PC-3 (cell line): ENCODE data around the gene RNF125. TPM values are rescaled to one million over a fixed set of nuclear protein-coding genes. Genes with fewer than 3 reads are reported as not detected.
"Not testable (repeated sequence)": the region's sequence is repeated elsewhere in the genome, so short reads cannot be mapped to it uniquely, and the experiment has no call there.

Experiments
- ATAC-seq: fragments of 200-7000 bp; cut with Tn5 transposase; 2 replicates; pipeline ENCODE4 v1.9.1; 2020; ENCODE audit warnings: mild to moderate bottlenecking, moderate library complexity
- BruUV-seq: library from RNA; stranded (reverse); fragments of 400-500 nt; replicated peaks from 2 replicates; lab custom pipeline; 2021; lab: Mats Ljungman, UMichigan
- CTCF ChIA-PET: fragments of 300-600 bp; sonication (Branson Sonifier 250); formaldehyde crosslinking; loops from one replicate; lab custom pipeline; 2022; ENCODE audit warnings: antibody characterized with exemption; lab: Charles Lee
- POLR2A ChIA-PET: fragments of 300-600 bp; sonication (Branson Sonifier 250); formaldehyde crosslinking; loops from one replicate; lab custom pipeline; 2022; ENCODE audit warnings: antibody characterized with exemption; ENCODE audit not compliant: unreplicated experiment; lab: Charles Lee
- DNase-seq: peaks from one replicate; pipeline ENCODE4 v3.0.0-alpha.2; 2015
- H2AFZ ChIP-seq: fragments of 300-600 bp; sonication (generic); 2 replicates; pipeline ENCODE4 v1.6.0; 2016; ENCODE audit warnings: antibody characterized with exemption, low read length
- H3F3A ChIP-seq: fragments of 300-600 bp; sonication (generic); one replicate; pipeline ENCODE4 v1.6.0; 2017; ENCODE audit warnings: antibody characterized with exemption, low read length, control low read depth, mild to moderate bottlenecking; ENCODE audit not compliant: unreplicated experiment
- H3K27ac ChIP-seq: fragments of 300-600 bp; sonication (generic); 2 replicates; pipeline ENCODE4 v1.5.1; 2016; ENCODE audit warnings: mild to moderate bottlenecking, low read length
- H3K27me3 ChIP-seq: fragments of 300-600 bp; sonication (generic); 2 replicates; pipeline ENCODE4 v1.6.1; 2016; ENCODE audit warnings: low read length, mixed read lengths
- H3K36me3 ChIP-seq: fragments of 300-600 bp; sonication (generic); 2 replicates; pipeline ENCODE4 v1.6.1; 2016; ENCODE audit warnings: low read depth, mixed run types, low read length, mixed read lengths
- H3K4me1 ChIP-seq: fragments of 300-600 bp; sonication (generic); 2 replicates; pipeline ENCODE4 v1.5.1; 2016; ENCODE audit warnings: low read length; ENCODE audit not compliant: insufficient read depth
- H3K4me2 ChIP-seq: fragments of 300-600 bp; sonication (generic); 2 replicates; pipeline ENCODE4 v1.6.0; 2016; ENCODE audit warnings: low read length
- H3K4me3 ChIP-seq: fragments of 300-600 bp; sonication (generic); 2 replicates; pipeline ENCODE4 v1.5.1; 2016; ENCODE audit warnings: mild to moderate bottlenecking, low read length, mixed read lengths
- H3K79me2 ChIP-seq: fragments of 300-600 bp; sonication (generic); 2 replicates; pipeline ENCODE4 v1.6.1; 2017; ENCODE audit warnings: low read length, mixed read lengths
- H3K9ac ChIP-seq: fragments of 300-600 bp; sonication (generic); 2 replicates; pipeline ENCODE4 v1.6.0; 2016; ENCODE audit warnings: mild to moderate bottlenecking, low read length
- H3K9me2 ChIP-seq: fragments of 300-600 bp; sonication (generic); replicated peaks from 2 replicates; pipeline ENCODE4 v1.6.1; 2016; ENCODE audit warnings: mixed run types, low read length, mixed read lengths
- H3K9me3 ChIP-seq: fragments of 300-600 bp; sonication (generic); 2 replicates; pipeline ENCODE4 v1.6.1; 2016; ENCODE audit warnings: low read length, mixed read lengths
- H4K20me1 ChIP-seq: fragments of 300-600 bp; sonication (generic); 2 replicates; pipeline ENCODE4 v1.6.1; 2016; ENCODE audit warnings: low read length, mixed read lengths
- EZH2 ChIP-seq: fragments of 300-600 bp; sonication (generic); IDR thresholded peaks from one replicate; pipeline ENCODE4 v1.6.1; 2017; ENCODE audit warnings: antibody characterized with exemption, mild to moderate bottlenecking, low read length; ENCODE audit not compliant: unreplicated experiment
- EZH2phosphoT487 ChIP-seq: fragments of 300-600 bp; sonication (generic); IDR thresholded peaks from 2 replicates; pipeline ENCODE4 v1.6.1; 2018; ENCODE audit warnings: mild to moderate bottlenecking, antibody characterized with exemption, low read length, borderline replicate concordance
- intact Hi-C: fragments of 100-400 bp; cut with micrococcal nuclease; formaldehyde crosslinking; loops from 2 replicates; pipeline ENCODE4 v1.9.0; 2023
- total RNA-seq: library from RNA; depleted of rRNA; stranded (reverse); fragments of >200 nt; gene quantifications from 2 replicates; pipeline ENCODE4 v1.2.3, GENCODE V29; 2014
- TF ChIP-seq, protein P1 (sequence below): fragments of 300-600 bp; sonication (generic); conservative IDR thresholded peaks from 2 replicates; pipeline ENCODE4 v1.5.1; 2017; ENCODE audit warnings: antibody characterized with exemption, low read depth, mild to moderate bottlenecking, low read length

Gene RNF125
- total RNA-seq, 1 experiment from 2014 or later, result 1.1 TPM

DNA sequence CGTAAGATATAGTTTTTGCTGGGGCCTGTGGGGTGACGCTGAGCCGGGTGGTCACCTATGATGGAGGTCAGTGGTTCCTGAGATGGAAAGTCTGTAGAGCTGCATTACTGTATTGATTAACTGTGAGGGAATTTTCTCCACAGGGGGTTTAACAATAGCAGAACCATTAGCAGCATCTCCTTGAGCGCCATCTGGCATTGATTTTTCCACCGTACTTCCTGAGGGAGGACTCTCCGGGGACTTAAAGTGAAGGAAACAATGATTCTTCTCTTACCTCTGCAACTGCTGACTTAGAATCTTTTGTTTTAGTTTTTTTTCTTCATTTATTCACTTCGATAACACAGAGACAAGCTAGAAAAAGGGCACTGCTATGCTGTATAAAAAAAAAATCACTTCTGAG is 22.6 kb upstream of the RNF125 start:
- ATAC-seq (no peak), DNase-seq (no peak)
- Histone ChIP-seq H3K9me3 (no peaks in the 10 kb centered on the region), H3F3A (no peaks in the 10 kb centered on the region), H3K36me3 (no peaks in the 10 kb centered on the region), H3K79me2 (no peaks in the 10 kb centered on the region), H3K27ac (no peak overlapping the region), H4K20me1 (no peaks in the 10 kb centered on the region), H3K4me2 (no peak overlapping the region), H3K27me3 (no peaks in the 10 kb centered on the region), H3K9me2 (no peaks in the 10 kb centered on the region), H3K4me1 (no peaks in the 10 kb centered on the region), H3K4me3 (no peak overlapping the region), H3K9ac (no peak overlapping the region), H2AFZ (no peak overlapping the region)
- BruUV-seq, result no TSS peak
- TF ChIP-seq, protein P1, sequence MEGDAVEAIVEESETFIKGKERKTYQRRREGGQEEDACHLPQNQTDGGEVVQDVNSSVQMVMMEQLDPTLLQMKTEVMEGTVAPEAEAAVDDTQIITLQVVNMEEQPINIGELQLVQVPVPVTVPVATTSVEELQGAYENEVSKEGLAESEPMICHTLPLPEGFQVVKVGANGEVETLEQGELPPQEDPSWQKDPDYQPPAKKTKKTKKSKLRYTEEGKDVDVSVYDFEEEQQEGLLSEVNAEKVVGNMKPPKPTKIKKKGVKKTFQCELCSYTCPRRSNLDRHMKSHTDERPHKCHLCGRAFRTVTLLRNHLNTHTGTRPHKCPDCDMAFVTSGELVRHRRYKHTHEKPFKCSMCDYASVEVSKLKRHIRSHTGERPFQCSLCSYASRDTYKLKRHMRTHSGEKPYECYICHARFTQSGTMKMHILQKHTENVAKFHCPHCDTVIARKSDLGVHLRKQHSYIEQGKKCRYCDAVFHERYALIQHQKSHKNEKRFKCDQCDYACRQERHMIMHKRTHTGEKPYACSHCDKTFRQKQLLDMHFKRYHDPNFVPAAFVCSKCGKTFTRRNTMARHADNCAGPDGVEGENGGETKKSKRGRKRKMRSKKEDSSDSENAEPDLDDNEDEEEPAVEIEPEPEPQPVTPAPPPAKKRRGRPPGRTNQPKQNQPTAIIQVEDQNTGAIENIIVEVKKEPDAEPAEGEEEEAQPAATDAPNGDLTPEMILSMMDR, result no peak
- no peak for TF ChIP-seq EZH2phosphoT487
- TF ChIP-seq EZH2, result no peak
- intact Hi-C loops, result no loop called here
- POLR2A ChIA-PET, result no interaction called here
- CTCF ChIA-PET, result no interaction called here

DNA sequence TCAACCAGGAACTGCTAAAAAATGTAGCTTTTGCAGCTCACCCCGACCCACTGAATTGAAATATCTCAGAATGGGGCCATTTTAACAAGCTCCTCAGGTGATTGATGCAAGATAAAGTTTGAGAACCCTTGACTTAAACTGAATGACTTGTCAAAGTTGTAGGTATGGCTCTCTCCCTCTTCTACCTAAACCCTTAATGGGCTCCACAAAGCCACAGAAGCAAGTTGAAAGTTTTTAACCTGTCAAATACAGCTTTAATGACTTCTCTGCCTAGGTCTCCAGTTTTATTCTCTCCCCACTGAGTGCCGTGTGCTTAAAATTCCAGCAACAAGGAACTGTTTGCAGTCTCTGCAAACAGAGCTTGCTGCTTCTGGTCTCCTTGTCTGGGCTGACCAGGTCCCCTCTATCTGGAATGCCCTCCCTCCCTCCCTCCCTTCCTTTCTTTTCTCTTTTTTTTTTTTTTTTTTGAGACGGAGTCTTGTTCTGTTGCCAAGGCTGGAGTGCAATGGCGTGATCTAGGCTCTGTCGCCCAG is 19.7 kb upstream of the RNF125 start:
- ChIA-PET CTCF (no interaction called here), POLR2A (no interaction called here)
- intact Hi-C loops, result no loop called here
- Histone ChIP-seq H3K9me3 (no peaks in the 10 kb centered on the region), H2AFZ (no peak overlapping the region), H3K36me3 (no peaks in the 10 kb centered on the region), H3K4me2 (no peak overlapping the region), H3K4me3 (no peak overlapping the region), H3K27me3 (no peaks in the 10 kb centered on the region), H4K20me1 (no peaks in the 10 kb centered on the region), H3K9ac (no peak overlapping the region), H3K79me2 (no peaks in the 10 kb centered on the region), H3K4me1 (no peaks in the 10 kb centered on the region), H3K9me2 (no peaks in the 10 kb centered on the region), H3K27ac (no peak overlapping the region), H3F3A (no peaks in the 10 kb centered on the region)
- DNase-seq (no peak), ATAC-seq (no peak)
- no TSS peak for BruUV-seq
- TF ChIP-seq EZH2phosphoT487, result no peak
- TF ChIP-seq, protein P1, result no peak
- no peak for TF ChIP-seq EZH2

DNA sequence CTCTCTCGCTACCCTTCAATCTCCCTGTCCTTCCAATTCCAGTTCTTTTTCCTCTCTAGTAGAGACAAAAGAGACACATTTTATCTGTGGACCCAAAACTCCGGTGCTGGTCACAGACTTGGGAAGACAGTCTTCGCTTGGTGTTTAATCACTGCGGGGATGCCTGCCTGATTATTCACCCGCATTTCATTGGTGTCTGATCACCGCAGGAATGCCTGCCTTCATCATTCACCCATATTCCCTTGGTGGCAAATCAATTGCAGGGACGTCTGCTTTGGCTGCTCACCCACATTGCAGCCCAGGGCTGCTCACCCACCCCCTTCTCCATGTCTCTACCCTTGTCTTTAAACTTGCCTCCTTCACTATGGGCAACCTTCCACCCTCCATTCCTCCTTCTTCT is 17.5 kb upstream of the RNF125 start:
- H2AFZ ChIP-seq, H3K27me3 ChIP-seq, H3K4me3 ChIP-seq, BruUV-seq, H3K4me2 ChIP-seq, H3K36me3 ChIP-seq, H3K9me3 ChIP-seq, DNase-seq, CTCF ChIA-PET, intact Hi-C loops, H4K20me1 ChIP-seq, H3K79me2 ChIP-seq, ATAC-seq, POLR2A ChIA-PET, H3K4me1 ChIP-seq, H3K9me2 ChIP-seq, H3K9ac ChIP-seq, H3F3A ChIP-seq, H3K27ac ChIP-seq: not testable (repeated sequence)

DNA sequence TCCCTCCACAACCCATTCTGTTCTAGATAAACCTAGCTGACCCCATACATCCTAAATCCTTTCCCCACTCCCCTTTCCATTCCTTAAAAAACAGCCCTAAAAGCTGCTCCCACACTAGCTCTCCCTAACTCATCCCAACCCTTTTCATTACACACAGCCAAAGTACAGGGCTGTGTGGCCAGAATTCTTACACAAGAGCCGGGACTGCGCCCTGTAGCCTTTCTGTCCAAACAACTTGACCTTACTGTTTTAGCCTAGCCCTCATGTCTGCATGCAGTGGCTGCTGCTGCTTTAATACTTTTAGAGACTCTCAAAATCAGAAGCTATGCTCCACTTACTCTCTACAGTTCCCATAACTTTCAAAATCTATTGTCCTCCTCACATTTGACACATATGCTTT is 14.8 kb upstream of the RNF125 start:
- H3K9me2 ChIP-seq, POLR2A ChIA-PET, H2AFZ ChIP-seq, H3K4me1 ChIP-seq, H3K9ac ChIP-seq, DNase-seq, intact Hi-C loops, H3K9me3 ChIP-seq, BruUV-seq, H3K36me3 ChIP-seq, H3K27me3 ChIP-seq, H3K4me2 ChIP-seq, H3K79me2 ChIP-seq, H4K20me1 ChIP-seq, ATAC-seq, H3F3A ChIP-seq, H3K27ac ChIP-seq, H3K4me3 ChIP-seq, CTCF ChIA-PET: not testable (repeated sequence)
